Activated T-cell treated with anti-CD3 and anti-CD28 coated beads, Interleukin-2, amount 50 U/mL, for 4 hours (primary cell): ENCODE measurements around the gene EHHADH. TPM values are rescaled to one million over a fixed set of nuclear protein-coding genes. Genes with fewer than 3 reads are reported as not detected.
"Not testable (repeated sequence)": the region's sequence is repeated elsewhere in the genome, so short reads cannot be mapped to it uniquely, and the experiment has no call there.

Source experiments
- ATAC-seq, 2 donors: fragments of 200-7000 bp; cut with Tn5 transposase; one replicate each; pipeline ENCODE4 v1.10.0; 2021
- DNase-seq: peaks from one replicate; pipeline ENCODE4 v3.0.0-alpha.2; 2020
- H3K27me3 Mint-ChIP-seq: one replicate; pipeline ENCODE4 v1.8.0; 2021; ENCODE audit warnings: low read depth, mixed read lengths
- H3K36me3 Mint-ChIP-seq: one replicate; pipeline ENCODE4 v1.8.0; 2022; ENCODE audit warnings: mixed read lengths; ENCODE audit not compliant: insufficient read depth
- H3K4me1 Mint-ChIP-seq: one replicate; pipeline ENCODE4 v1.8.0; 2021; ENCODE audit warnings: low read depth, mixed read lengths
- H3K4me3 Mint-ChIP-seq: one replicate; pipeline ENCODE4 v1.8.0; 2021; ENCODE audit warnings: mild to moderate bottlenecking, moderate library complexity, mixed read lengths
- H3K9me3 Mint-ChIP-seq: one replicate; pipeline ENCODE4 v1.8.0; 2021; ENCODE audit warnings: mixed read lengths
- total RNA-seq, 3 donors: library from RNA; stranded (reverse); gene quantifications; one replicate each; pipeline ENCODE4 v1.2.1, GENCODE V29; 2021

Gene EHHADH
- total RNA-seq, 3 donors from 2014 or later: 0.79 to 1.8 (median 1.8) TPM

GRCh38 chr3:185268194-185268962, 14.5 kb upstream of the EHHADH start:
- Mint-ChIP-seq H3K36me3 (no peaks in the 10 kb centered on the region), H3K9me3 (no peaks in the 10 kb centered on the region), H3K27me3 (peaks cover 36% of the 10 kb centered on the region), H3K4me1 (no peaks in the 10 kb centered on the region), H3K4me3 (no peak overlapping the region)
- DNase-seq: no peak
- ATAC-seq: no peak

GRCh38 chr3:185267193-185267592, 13.3 kb upstream of the EHHADH start:
- Mint-ChIP-seq H3K9me3 (no peaks in the 10 kb centered on the region), H3K27me3 (peaks cover 36% of the 10 kb centered on the region), H3K4me1 (no peaks in the 10 kb centered on the region), H3K36me3 (no peaks in the 10 kb centered on the region), H3K4me3 (no peak overlapping the region)
- DNase-seq (no peak), ATAC-seq (no peak)

GRCh38 chr3:185264849-185265553, 11.2 kb upstream of the EHHADH start:
- Mint-ChIP-seq H3K4me3 (no peak overlapping the region), H3K27me3 (peaks cover 30% of the 10 kb centered on the region), H3K36me3 (no peaks in the 10 kb centered on the region), H3K9me3 (no peaks in the 10 kb centered on the region), H3K4me1 (no peaks in the 10 kb centered on the region)
- no peak for ATAC-seq
- no peak for DNase-seq

GRCh38 chr3:185263423-185263822, 9.6 kb upstream of the EHHADH start:
- Mint-ChIP-seq H3K27me3 (peaks cover 24% of the 10 kb centered on the region), H3K4me3 (no peak overlapping the region), H3K9me3 (peaks cover 2% of the 10 kb centered on the region), H3K4me1 (no peaks in the 10 kb centered on the region), H3K36me3 (no peaks in the 10 kb centered on the region)
- ATAC-seq (no peak), DNase-seq (no peak)

GRCh38 chr3:185257334-185257733, 3.5 kb upstream of the EHHADH start:
- Mint-ChIP-seq H3K9me3 (peaks cover 13% of the 10 kb centered on the region), H3K4me1 (peaks cover 3% of the 10 kb centered on the region), H3K4me3 (no peak overlapping the region), H3K27me3 (peaks cover 10% of the 10 kb centered on the region), H3K36me3 (no peaks in the 10 kb centered on the region)
- DNase-seq (no peak), ATAC-seq (no peak)

- Mint-ChIP-seq H3K4me3 (no peak overlapping the region), H3K4me1 (peaks cover 3% of the 10 kb centered on the region), H3K36me3 (no peaks in the 10 kb centered on the region), H3K27me3 (peaks cover 6% of the 10 kb centered on the region), H3K9me3 (peaks cover 13% of the 10 kb centered on the region)
- DNase-seq (no peak), ATAC-seq (no peak)
Measured at GRCh38 chr3:185254799-185255198, 950 bp upstream of the EHHADH start.

GRCh38 chr3:185253133-185253532, 716 bp downstream of the EHHADH start:
- not testable (repeated sequence) for DNase-seq, H3K9me3 Mint-ChIP-seq, H3K4me1 Mint-ChIP-seq, H3K36me3 Mint-ChIP-seq, H3K4me3 Mint-ChIP-seq, ATAC-seq, H3K27me3 Mint-ChIP-seq

- Mint-ChIP-seq H3K27me3 (peaks cover 8% of the 10 kb centered on the region), H3K36me3 (peaks cover 2% of the 10 kb centered on the region), H3K9me3 (peaks cover 4% of the 10 kb centered on the region), H3K4me3 (no peak overlapping the region), H3K4me1 (peaks cover 3% of the 10 kb centered on the region)
- DNase-seq (no peak), ATAC-seq (no peak)
Measured at GRCh38 chr3:185251272-185251671, 2.6 kb downstream of the EHHADH start.

GRCh38 chr3:185250653-185251052, 3.2 kb downstream of the EHHADH start:
- peaks cover 6% of the 10 kb centered on the region for H3K9me3 Mint-ChIP-seq
- no peak for ATAC-seq
- H3K36me3 Mint-ChIP-seq: peaks cover 3% of the 10 kb centered on the region
- no peak overlapping the region for H3K4me3 Mint-ChIP-seq
- peaks cover 3% of the 10 kb centered on the region for H3K4me1 Mint-ChIP-seq
- H3K27me3 Mint-ChIP-seq: peaks cover 8% of the 10 kb centered on the region
- DNase-seq: no peak

- H3K36me3 Mint-ChIP-seq: peaks cover 3% of the 10 kb centered on the region
- H3K9me3 Mint-ChIP-seq: peaks cover 6% of the 10 kb centered on the region
- no peak overlapping the region for H3K4me3 Mint-ChIP-seq
- peaks cover 3% of the 10 kb centered on the region for H3K4me1 Mint-ChIP-seq
- DNase-seq (no peak), ATAC-seq (no peak)
- peaks cover 8% of the 10 kb centered on the region for H3K27me3 Mint-ChIP-seq
Measured at GRCh38 chr3:185250247-185250646, 3.6 kb downstream of the EHHADH start.

- peaks cover 5% of the 10 kb centered on the region for H3K36me3 Mint-ChIP-seq
Measured at GRCh38 chr3:185242642-185243041, 11.2 kb downstream of the EHHADH start.

GRCh38 chr3:185236969-185237368, 16.9 kb downstream of the EHHADH start:
- Mint-ChIP-seq H3K4me3 (no peak overlapping the region), H3K4me1 (no peaks in the 10 kb centered on the region), H3K27me3 (peaks cover 5% of the 10 kb centered on the region), H3K36me3 (peaks cover 5% of the 10 kb centered on the region), H3K9me3 (peaks cover 33% of the 10 kb centered on the region)
- DNase-seq (no peak), ATAC-seq (no peak)

More at GRCh38 chr3:185242642-185243041, 11.2 kb downstream of the EHHADH start:
- peaks cover 11% of the 10 kb centered on the region for H3K27me3 Mint-ChIP-seq
- H3K4me1 Mint-ChIP-seq: no peaks in the 10 kb centered on the region
- no peak for ATAC-seq
- peaks cover 36% of the 10 kb centered on the region for H3K9me3 Mint-ChIP-seq
- H3K4me3 Mint-ChIP-seq: no peak overlapping the region
- no peak for DNase-seq

GRCh38 chr3:185233328-185233727, 20.5 kb downstream of the EHHADH start:
- Mint-ChIP-seq H3K4me3 (no peak overlapping the region), H3K27me3 (no peaks in the 10 kb centered on the region), H3K4me1 (no peaks in the 10 kb centered on the region), H3K36me3 (peaks cover 5% of the 10 kb centered on the region), H3K9me3 (peaks cover 14% of the 10 kb centered on the region)
- ATAC-seq (no peak), DNase-seq (no peak)

- not testable (repeated sequence) for H3K4me1 Mint-ChIP-seq, H3K36me3 Mint-ChIP-seq, DNase-seq, H3K27me3 Mint-ChIP-seq, H3K9me3 Mint-ChIP-seq, ATAC-seq, H3K4me3 Mint-ChIP-seq
Measured at GRCh38 chr3:185226526-185226925, 27.3 kb downstream of the EHHADH start.

- DNase-seq: no peak
- H3K4me3 Mint-ChIP-seq: no peak overlapping the region
- no peak for ATAC-seq
- H3K4me1 Mint-ChIP-seq: no peaks in the 10 kb centered on the region
- no peaks in the 10 kb centered on the region for H3K9me3 Mint-ChIP-seq
- no peaks in the 10 kb centered on the region for H3K27me3 Mint-ChIP-seq
- H3K36me3 Mint-ChIP-seq: peaks cover 4% of the 10 kb centered on the region
Measured at GRCh38 chr3:185225523-185225922, 28.3 kb downstream of the EHHADH start.
